ENCODE results near the gene SHROOM2.
"Not testable (repeated sequence)": the region's sequence is repeated elsewhere in the genome, so short reads cannot be mapped to it uniquely, and the experiment has no call there.

The SHROOM2 gene

GRCh38 chrX:9785944-9786797, at the start of gene SHROOM2:
Gene SHROOM2, plus strand, starts transcription at chrX:9786429. Its CDS starts 117 bp downstream, at chrX:9786546.
- DNase-seq (ENCODE audit: low spot score): peak; percentile 15

- no peak for DNase-seq (ENCODE audit: low spot score)
Observed at GRCh38 chrX:9737363-9737762, 48.9 kb upstream of the SHROOM2 start.

GRCh38 chrX:9738151-9738550, 48.1 kb upstream of the SHROOM2 start:
- DNase-seq (ENCODE audit: low spot score): no peak

GRCh38 chrX:9739130-9739529, 47.1 kb upstream of the SHROOM2 start:
- no peak for DNase-seq (ENCODE audit: low spot score)

- no peak for DNase-seq (ENCODE audit: low spot score)
Observed at GRCh38 chrX:9745417-9746115, 40.7 kb upstream of the SHROOM2 start.

- no peak for DNase-seq (ENCODE audit: low spot score)
Observed at GRCh38 chrX:9746148-9746888, 39.9 kb upstream of the SHROOM2 start.

GRCh38 chrX:9747644-9748043, 38.6 kb upstream of the SHROOM2 start:
- no peak for DNase-seq (ENCODE audit: low spot score)

GRCh38 chrX:9749146-9749692, 37.0 kb upstream of the SHROOM2 start:
- DNase-seq (ENCODE audit: low spot score): no peak

GRCh38 chrX:9757366-9757765, 28.9 kb upstream of the SHROOM2 start:
- DNase-seq (ENCODE audit: low spot score): no peak

GRCh38 chrX:9758021-9758638, 28.1 kb upstream of the SHROOM2 start:
- DNase-seq (ENCODE audit: low spot score): no peak

- DNase-seq (ENCODE audit: low spot score): no peak
Observed at GRCh38 chrX:9759337-9759736, 26.9 kb upstream of the SHROOM2 start.

- no peak for DNase-seq (ENCODE audit: low spot score)
Observed at GRCh38 chrX:9765072-9765736, 21.0 kb upstream of the SHROOM2 start.

GRCh38 chrX:9765737-9766097, 20.5 kb upstream of the SHROOM2 start, which contains the start of gene GPR143:
Gene GPR143, minus strand, starts transcription at chrX:9765847. Its CDS starts 30 bp downstream, at chrX:9765817.
- no peak for DNase-seq (ENCODE audit: low spot score)

GRCh38 chrX:9767375-9767774, 18.9 kb upstream of the SHROOM2 start:
- no peak for DNase-seq (ENCODE audit: low spot score)

GRCh38 chrX:9768321-9768839, 17.8 kb upstream of the SHROOM2 start:
- DNase-seq (ENCODE audit: low spot score): not testable (repeated sequence)

GRCh38 chrX:9770319-9770718, 15.9 kb upstream of the SHROOM2 start:
- no peak for DNase-seq (ENCODE audit: low spot score)

GRCh38 chrX:9772943-9773342, 13.3 kb upstream of the SHROOM2 start:
- DNase-seq (ENCODE audit: low spot score): no peak

GRCh38 chrX:9775930-9776329, 10.3 kb upstream of the SHROOM2 start:
- no peak for DNase-seq (ENCODE audit: low spot score)

- DNase-seq (ENCODE audit: low spot score): no peak
Observed at GRCh38 chrX:9781941-9782340, 4.3 kb upstream of the SHROOM2 start.

GRCh38 chrX:9784332-9784731, 1.9 kb upstream of the SHROOM2 start:
- no peak for DNase-seq (ENCODE audit: low spot score)

All from HuH-7.5 (cell line).